Parathyroid adenoma (tissue), 2 donors: ENCODE measurements around the gene ZNF124.

ENCODE experiments used
- H2AFZ ChIP-seq: fragments of 300-600 bp; sonication (generic); one replicate; pipeline ENCODE4 v1.7.0; 2017; ENCODE audit warnings: antibody characterized with exemption, mild to moderate bottlenecking
- H3K27ac ChIP-seq: fragments of 300-600 bp; sonication (generic); one replicate; pipeline ENCODE4 v1.7.0; 2017
- H3K27me3 ChIP-seq: fragments of 300-600 bp; sonication (generic); one replicate; pipeline ENCODE4 v1.7.0; 2017; ENCODE audit warnings: low read length; ENCODE audit not compliant: control insufficient read depth, insufficient read depth
- H3K36me3 ChIP-seq: fragments of 300-600 bp; sonication (generic); one replicate; pipeline ENCODE4 v1.7.0; 2017; ENCODE audit warnings: low read length; ENCODE audit not compliant: control insufficient read depth, insufficient read depth
- H3K4me1 ChIP-seq: fragments of 300-600 bp; sonication (generic); one replicate; pipeline ENCODE4 v1.7.0; 2017; ENCODE audit warnings: control low read depth
- H3K4me2 ChIP-seq: fragments of 300-600 bp; sonication (generic); one replicate; pipeline ENCODE4 v1.7.0; 2017; ENCODE audit warnings: low read length
- H3K4me3 ChIP-seq: fragments of 300-600 bp; sonication (generic); one replicate; pipeline ENCODE4 v1.7.0; 2017; ENCODE audit warnings: low read depth, low read length
- H3K79me2 ChIP-seq: fragments of 300-600 bp; sonication (generic); one replicate; pipeline ENCODE4 v1.7.0; 2017; ENCODE audit warnings: control low read depth
- H3K9ac ChIP-seq: fragments of 300-600 bp; sonication (generic); one replicate; pipeline ENCODE4 v1.7.0; 2017; ENCODE audit warnings: mild to moderate bottlenecking
- H3K9me3 ChIP-seq: fragments of 300-600 bp; sonication (generic); one replicate; pipeline ENCODE4 v1.7.0; 2017; ENCODE audit warnings: low read length; ENCODE audit not compliant: control insufficient read depth
- TF ChIP-seq, protein P1 (sequence below): fragments of 300-600 bp; sonication (generic); IDR thresholded peaks from one replicate; pipeline ENCODE4 v1.7.0; 2017; ENCODE audit warnings: antibody characterized with exemption, mild to moderate bottlenecking
- donor health status: primary hyperparathyroidism.

ZNF124 gene

GRCh38 chr1:247212012-247212411 is 40.2 kb upstream of the ZNF124 start:
- H3K27me3 ChIP-seq = no peaks in the 10 kb centered on the region
- no peaks in the 10 kb centered on the region for H3K4me1 ChIP-seq
- no peaks in the 10 kb centered on the region for H3K9me3 ChIP-seq
- peak overlapping the region; percentile 56 for H2AFZ ChIP-seq
- no peak overlapping the region for H3K27ac ChIP-seq
- no peak overlapping the region for H3K9ac ChIP-seq
- no peaks in the 10 kb centered on the region for H3K36me3 ChIP-seq
- H3K79me2 ChIP-seq = peaks cover 10% of the 10 kb centered on the region
- TF ChIP-seq, protein P1, sequence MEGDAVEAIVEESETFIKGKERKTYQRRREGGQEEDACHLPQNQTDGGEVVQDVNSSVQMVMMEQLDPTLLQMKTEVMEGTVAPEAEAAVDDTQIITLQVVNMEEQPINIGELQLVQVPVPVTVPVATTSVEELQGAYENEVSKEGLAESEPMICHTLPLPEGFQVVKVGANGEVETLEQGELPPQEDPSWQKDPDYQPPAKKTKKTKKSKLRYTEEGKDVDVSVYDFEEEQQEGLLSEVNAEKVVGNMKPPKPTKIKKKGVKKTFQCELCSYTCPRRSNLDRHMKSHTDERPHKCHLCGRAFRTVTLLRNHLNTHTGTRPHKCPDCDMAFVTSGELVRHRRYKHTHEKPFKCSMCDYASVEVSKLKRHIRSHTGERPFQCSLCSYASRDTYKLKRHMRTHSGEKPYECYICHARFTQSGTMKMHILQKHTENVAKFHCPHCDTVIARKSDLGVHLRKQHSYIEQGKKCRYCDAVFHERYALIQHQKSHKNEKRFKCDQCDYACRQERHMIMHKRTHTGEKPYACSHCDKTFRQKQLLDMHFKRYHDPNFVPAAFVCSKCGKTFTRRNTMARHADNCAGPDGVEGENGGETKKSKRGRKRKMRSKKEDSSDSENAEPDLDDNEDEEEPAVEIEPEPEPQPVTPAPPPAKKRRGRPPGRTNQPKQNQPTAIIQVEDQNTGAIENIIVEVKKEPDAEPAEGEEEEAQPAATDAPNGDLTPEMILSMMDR = no peak
- H3K4me2 ChIP-seq = peak overlapping the region; percentile 13
- H3K4me3 ChIP-seq = no peak overlapping the region

GRCh38 chr1:247211339-247211738 is 39.5 kb upstream of the ZNF124 start:
- Histone ChIP-seq H2AFZ (peak overlapping the region; percentile 73), H3K4me2 (no peak overlapping the region), H3K27me3 (no peaks in the 10 kb centered on the region), H3K36me3 (no peaks in the 10 kb centered on the region), H3K4me1 (no peaks in the 10 kb centered on the region), H3K79me2 (peaks cover 10% of the 10 kb centered on the region), H3K9ac (no peak overlapping the region), H3K9me3 (no peaks in the 10 kb centered on the region), H3K27ac (no peak overlapping the region), H3K4me3 (no peak overlapping the region)
- TF ChIP-seq, protein P1 = no peak

- H3K4me3 ChIP-seq = peak overlapping the region; percentile 82
- H3K27ac ChIP-seq = peak overlapping the region; percentile 76
- peaks cover 10% of the 10 kb centered on the region for H3K79me2 ChIP-seq
- peak overlapping the region; percentile 72 for H3K9ac ChIP-seq
- peak overlapping the region; percentile 62 for H3K4me2 ChIP-seq
- no peaks in the 10 kb centered on the region for H3K4me1 ChIP-seq
- H3K27me3 ChIP-seq = no peaks in the 10 kb centered on the region
- TF ChIP-seq, protein P1 = no peak
- H2AFZ ChIP-seq = peak overlapping the region; percentile 73
- no peaks in the 10 kb centered on the region for H3K9me3 ChIP-seq
- H3K36me3 ChIP-seq = no peaks in the 10 kb centered on the region
Observed at GRCh38 chr1:247210376-247211117, 38.7 kb upstream of the ZNF124 start.

DNA sequence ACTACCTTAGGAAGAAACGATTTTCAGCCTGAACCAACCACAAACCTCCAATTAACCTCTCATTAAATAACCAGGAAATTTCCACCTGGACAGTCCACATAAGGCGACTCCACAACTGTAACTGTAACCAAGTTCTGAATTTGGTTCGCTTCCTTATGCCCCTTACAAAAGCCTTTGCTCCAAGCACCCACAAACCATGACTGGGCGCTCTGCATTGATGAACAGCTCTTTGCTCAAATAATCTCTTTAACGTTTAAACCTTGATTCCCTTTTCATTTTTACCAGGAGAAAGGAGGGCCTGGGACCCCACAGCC is 38.2 kb upstream of the ZNF124 start:
- Histone ChIP-seq H3K4me1 (no peaks in the 10 kb centered on the region), H2AFZ (peak overlapping the region; percentile 73), H3K4me2 (peak overlapping the region; percentile 62), H3K36me3 (no peaks in the 10 kb centered on the region), H3K9ac (peak overlapping the region; percentile 72), H3K9me3 (no peaks in the 10 kb centered on the region), H3K4me3 (peak overlapping the region; percentile 82), H3K79me2 (peaks cover 10% of the 10 kb centered on the region), H3K27ac (peak overlapping the region; percentile 76), H3K27me3 (no peaks in the 10 kb centered on the region)
- TF ChIP-seq, protein P1 = no peak

DNA sequence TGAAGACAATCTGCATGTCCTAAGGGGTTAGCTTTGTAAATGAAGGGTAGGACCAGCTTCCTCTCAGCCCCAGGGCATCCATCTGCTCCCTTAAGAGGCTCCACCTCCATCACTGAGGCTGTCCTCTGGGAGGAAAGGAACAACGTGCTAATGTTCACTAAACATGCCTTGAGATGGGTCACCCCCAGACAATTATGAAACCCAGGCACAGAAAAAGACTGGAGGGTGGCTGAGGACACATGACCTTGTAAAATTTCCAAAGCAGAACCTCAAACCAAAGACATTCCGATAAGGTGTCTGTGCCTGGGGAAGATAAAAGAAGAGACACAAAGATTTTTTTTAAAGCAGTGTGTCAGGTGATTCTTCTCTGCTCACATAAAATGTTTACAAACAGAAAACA is 37.6 kb upstream of the ZNF124 start:
- Histone ChIP-seq H2AFZ (no peak overlapping the region), H3K9me3 (no peaks in the 10 kb centered on the region), H3K27me3 (no peaks in the 10 kb centered on the region), H3K4me1 (no peaks in the 10 kb centered on the region), H3K9ac (no peak overlapping the region), H3K4me2 (peak overlapping the region; percentile 62), H3K36me3 (no peaks in the 10 kb centered on the region), H3K27ac (no peak overlapping the region), H3K4me3 (peak overlapping the region; percentile 82), H3K79me2 (peaks cover 10% of the 10 kb centered on the region)
- TF ChIP-seq, protein P1 = no peak
